Measurements from ENCODE around the gene CHST9.
"Not testable (repeated sequence)": the region's sequence is repeated elsewhere in the genome, so short reads cannot be mapped to it uniquely, and the experiment has no call there.

Gene CHST9

GRCh38 chr18:26930630-26931029 is 254.5 kb downstream of the CHST9 start:
- DNase-seq (ENCODE audit: low read depth in 2 of 2), result no peak

- DNase-seq (ENCODE audit: low read depth in 2 of 2), result no peak
Measured at GRCh38 chr18:26928670-26929313, 256.3 kb downstream of the CHST9 start.

- DNase-seq (ENCODE audit: low read depth in 2 of 2), result not testable (repeated sequence)
Measured at GRCh38 chr18:26927822-26928221, 257.3 kb downstream of the CHST9 start.

GRCh38 chr18:26926066-26926675 is 258.9 kb downstream of the CHST9 start:
- DNase-seq (ENCODE audit: low read depth in 2 of 2), result no peak

- no peak for DNase-seq (ENCODE audit: low read depth in 2 of 2)
Measured at GRCh38 chr18:26925313-26925712, 259.8 kb downstream of the CHST9 start.

- no peak for DNase-seq (ENCODE audit: low read depth in 2 of 2)
Measured at GRCh38 chr18:26922313-26922712, 262.8 kb downstream of the CHST9 start.

GRCh38 chr18:26920644-26921043 is 264.5 kb downstream of the CHST9 start:
- no peak for DNase-seq (ENCODE audit: low read depth in 2 of 2)

GRCh38 chr18:26919627-26920026 is 265.5 kb downstream of the CHST9 start:
- DNase-seq (ENCODE audit: low read depth in 2 of 2), result no peak

GRCh38 chr18:26919201-26919600 is 265.9 kb downstream of the CHST9 start:
- no peak for DNase-seq (ENCODE audit: low read depth in 2 of 2)

- no peak for DNase-seq (ENCODE audit: low read depth in 2 of 2)
Measured at GRCh38 chr18:26911840-26912239, 273.3 kb downstream of the CHST9 start.

- DNase-seq (ENCODE audit: low read depth in 2 of 2), result no peak
Measured at GRCh38 chr18:26909599-26910290, 275.4 kb downstream of the CHST9 start.

GRCh38 chr18:26908906-26909305 is 276.2 kb downstream of the CHST9 start:
- no peak for DNase-seq (ENCODE audit: low read depth in 2 of 2)

- no peak for DNase-seq (ENCODE audit: low read depth in 2 of 2)
Measured at GRCh38 chr18:26902291-26902690, 282.8 kb downstream of the CHST9 start.

- DNase-seq (ENCODE audit: low read depth in 2 of 2), result no peak
Measured at GRCh38 chr18:26901020-26901419, 284.1 kb downstream of the CHST9 start.

- no peak for DNase-seq (ENCODE audit: low read depth in 2 of 2)
Measured at GRCh38 chr18:26894426-26894825, 290.7 kb downstream of the CHST9 start.

- DNase-seq (ENCODE audit: low read depth in 2 of 2), result no peak
Measured at GRCh38 chr18:26893996-26894395, 291.1 kb downstream of the CHST9 start.

GRCh38 chr18:26888259-26888658 is 296.8 kb downstream of the CHST9 start:
- no peak for DNase-seq (ENCODE audit: low read depth in 2 of 2)

GRCh38 chr18:26875040-26875654 is 310.0 kb downstream of the CHST9 start:
- no peak for DNase-seq (ENCODE audit: low read depth in 2 of 2)

GRCh38 chr18:26874283-26874682 is 310.8 kb downstream of the CHST9 start:
- no peak for DNase-seq (ENCODE audit: low read depth in 2 of 2)

GRCh38 chr18:26869640-26870039 is 315.5 kb downstream of the CHST9 start:
- DNase-seq (ENCODE audit: low read depth in 2 of 2), result no peak

GRCh38 chr18:26868968-26869586 is 316.0 kb downstream of the CHST9 start:
- DNase-seq (ENCODE audit: low read depth in 2 of 2), result no peak

- no peak for DNase-seq (ENCODE audit: low read depth in 2 of 2)
Measured at GRCh38 chr18:26867471-26867870, 317.6 kb downstream of the CHST9 start.

Data from stimulated activated CD8-positive, alpha-beta memory T cell treated with anti-CD3 and anti-CD28 coated beads, Interleukin-2, amount 100 ng/mL, for 48 hours (primary cell).